Astrocyte of the cerebellum (primary cell): ENCODE results near the gene SLC2A11.
"Not testable (repeated sequence)": the region's sequence is repeated elsewhere in the genome, so short reads cannot be mapped to it uniquely, and the experiment has no call there.

Source experiments
- DNase-seq: peaks from one replicate; pipeline ENCODE4 v3.0.0-alpha.2; 2011; ENCODE audit warnings: low read depth
- H3K4me3 ChIP-seq: 2 replicates; pipeline ENCODE4 v1.5.1; 2011; ENCODE audit warnings: mild to moderate bottlenecking, low read depth, low read length, moderate library complexity
- in situ Hi-C: cut with HindIII; loops from 2 replicates; pipeline ENCODE4 v1.10.0; 2017; ENCODE audit warnings: low sequenced_read_pairs
- TF ChIP-seq, protein P1 (sequence below): IDR thresholded peaks from 2 replicates; pipeline ENCODE4 v1.5.1; 2012; ENCODE audit warnings: low read length, low read depth, moderate library complexity, mild to moderate bottlenecking; ENCODE audit errors: missing control alignments

SLC2A11 gene

DNA sequence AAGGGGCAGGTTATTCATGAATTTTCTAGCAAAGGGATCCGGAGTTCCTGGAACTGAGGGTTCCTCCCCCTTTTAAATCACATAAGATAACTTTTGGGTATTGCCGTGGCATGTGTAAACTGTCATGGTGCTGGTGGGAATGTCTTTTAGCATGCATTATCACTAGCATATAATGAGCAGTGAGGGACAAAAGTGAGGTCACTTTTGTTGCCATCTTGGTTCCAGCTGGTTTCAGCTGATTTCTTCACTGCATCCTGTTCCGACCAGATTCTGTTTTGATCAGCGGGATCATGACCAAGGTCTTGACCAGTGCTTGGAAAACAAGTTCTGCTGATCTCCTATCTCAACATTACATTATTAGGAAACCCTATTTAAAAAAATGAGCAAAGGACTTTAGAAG lies 43.9 kb downstream of the SLC2A11 start:
- no peak for DNase-seq
- in situ Hi-C loops: no loop called here
- TF ChIP-seq, protein P1, sequence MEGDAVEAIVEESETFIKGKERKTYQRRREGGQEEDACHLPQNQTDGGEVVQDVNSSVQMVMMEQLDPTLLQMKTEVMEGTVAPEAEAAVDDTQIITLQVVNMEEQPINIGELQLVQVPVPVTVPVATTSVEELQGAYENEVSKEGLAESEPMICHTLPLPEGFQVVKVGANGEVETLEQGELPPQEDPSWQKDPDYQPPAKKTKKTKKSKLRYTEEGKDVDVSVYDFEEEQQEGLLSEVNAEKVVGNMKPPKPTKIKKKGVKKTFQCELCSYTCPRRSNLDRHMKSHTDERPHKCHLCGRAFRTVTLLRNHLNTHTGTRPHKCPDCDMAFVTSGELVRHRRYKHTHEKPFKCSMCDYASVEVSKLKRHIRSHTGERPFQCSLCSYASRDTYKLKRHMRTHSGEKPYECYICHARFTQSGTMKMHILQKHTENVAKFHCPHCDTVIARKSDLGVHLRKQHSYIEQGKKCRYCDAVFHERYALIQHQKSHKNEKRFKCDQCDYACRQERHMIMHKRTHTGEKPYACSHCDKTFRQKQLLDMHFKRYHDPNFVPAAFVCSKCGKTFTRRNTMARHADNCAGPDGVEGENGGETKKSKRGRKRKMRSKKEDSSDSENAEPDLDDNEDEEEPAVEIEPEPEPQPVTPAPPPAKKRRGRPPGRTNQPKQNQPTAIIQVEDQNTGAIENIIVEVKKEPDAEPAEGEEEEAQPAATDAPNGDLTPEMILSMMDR: no peak
- H3K4me3 ChIP-seq: no peak overlapping the region

DNA sequence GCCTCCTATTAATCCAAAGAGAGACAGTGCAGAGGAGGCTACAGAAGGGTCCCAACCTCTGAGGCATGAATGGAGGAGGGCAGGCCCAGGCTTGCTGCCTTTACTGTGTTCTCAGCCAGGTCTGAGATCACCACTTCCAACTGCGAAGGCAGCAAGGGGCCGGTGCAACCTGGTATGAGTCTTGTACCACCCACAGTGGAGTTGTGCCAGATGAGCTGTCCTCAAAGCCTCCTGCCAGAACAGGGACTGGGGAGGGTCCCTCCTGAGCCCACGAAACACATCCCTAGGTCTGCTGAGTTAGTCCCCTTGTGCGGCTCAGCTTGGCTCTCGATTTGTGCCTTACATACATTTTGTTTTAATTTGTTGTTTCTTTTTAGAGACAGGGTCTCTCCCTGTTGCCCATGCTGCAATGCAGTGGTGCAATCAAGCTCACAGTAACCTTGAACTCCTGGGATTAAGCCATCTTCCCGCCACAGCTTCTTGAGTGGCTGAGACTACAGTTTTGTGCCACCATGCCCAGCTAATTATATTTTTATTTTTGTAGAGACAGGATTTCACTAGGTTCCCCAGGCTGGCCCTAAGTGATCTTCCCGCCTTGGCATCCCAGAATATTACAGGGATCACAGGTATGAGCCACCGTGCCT lies 45.8 kb downstream of the SLC2A11 start:
- H3K4me3 ChIP-seq: no peak overlapping the region
- TF ChIP-seq, protein P1: no peak
- no peak for DNase-seq
- in situ Hi-C loops: no loop called here

DNA sequence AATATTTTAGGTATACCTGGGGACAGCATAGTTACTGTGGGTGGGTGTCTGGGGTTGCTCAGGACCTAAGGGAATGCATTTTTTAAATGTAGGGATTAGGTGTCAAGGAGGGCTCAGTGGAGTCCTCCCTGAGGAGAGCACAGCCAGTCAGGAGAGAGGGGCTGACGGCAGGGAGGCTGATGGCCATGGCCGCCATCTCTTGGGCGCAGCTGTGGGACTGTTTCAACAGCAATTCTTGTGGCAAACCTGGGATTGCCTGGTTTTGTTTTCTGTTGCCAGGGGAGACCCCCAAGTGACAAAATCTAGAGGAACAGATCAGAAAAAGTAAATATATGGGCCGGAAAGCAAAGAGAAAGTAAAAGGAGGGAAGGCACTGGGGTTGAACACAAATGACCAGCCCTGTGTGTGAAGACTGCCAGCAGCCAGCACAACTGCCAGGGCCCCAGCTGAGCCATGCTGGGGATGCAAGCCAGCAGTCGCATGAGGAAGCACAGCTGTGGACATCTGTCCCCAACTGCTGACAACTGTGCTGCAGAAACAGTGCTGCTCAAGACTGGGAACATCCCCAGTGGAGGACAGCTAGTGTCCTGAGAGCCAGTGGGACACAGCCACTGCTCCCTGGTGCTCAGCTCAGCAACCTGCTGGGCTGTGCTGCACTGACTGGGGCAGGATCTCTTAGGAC lies 47.0 kb downstream of the SLC2A11 start:
- no peak overlapping the region for H3K4me3 ChIP-seq
- no peak for DNase-seq
- in situ Hi-C loops: no loop called here
- TF ChIP-seq, protein P1: no peak

DNA sequence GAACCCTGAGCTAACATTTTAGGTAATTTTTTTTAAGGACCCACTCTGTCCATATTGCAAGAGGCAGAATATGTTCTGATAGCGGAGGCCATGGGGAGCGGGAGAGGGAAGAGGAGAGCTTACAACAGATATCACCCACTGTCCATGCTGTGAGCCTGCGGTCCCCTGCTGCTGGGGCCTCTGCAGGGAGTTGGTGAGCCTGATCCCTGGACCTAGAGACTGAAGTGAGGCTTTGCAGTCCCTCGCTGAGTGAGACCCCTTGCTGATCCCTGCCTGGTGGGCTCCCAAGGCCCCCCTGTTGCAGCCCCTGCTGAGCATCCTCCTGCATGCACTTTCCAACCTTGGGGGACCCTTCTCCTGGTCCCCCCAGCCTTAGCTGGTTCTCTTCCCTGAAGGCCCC lies 49.0 kb downstream of the SLC2A11 start:
- TF ChIP-seq, protein P1: no peak
- in situ Hi-C loops: no loop called here
- H3K4me3 ChIP-seq: no peak overlapping the region
- DNase-seq: no peak

DNA sequence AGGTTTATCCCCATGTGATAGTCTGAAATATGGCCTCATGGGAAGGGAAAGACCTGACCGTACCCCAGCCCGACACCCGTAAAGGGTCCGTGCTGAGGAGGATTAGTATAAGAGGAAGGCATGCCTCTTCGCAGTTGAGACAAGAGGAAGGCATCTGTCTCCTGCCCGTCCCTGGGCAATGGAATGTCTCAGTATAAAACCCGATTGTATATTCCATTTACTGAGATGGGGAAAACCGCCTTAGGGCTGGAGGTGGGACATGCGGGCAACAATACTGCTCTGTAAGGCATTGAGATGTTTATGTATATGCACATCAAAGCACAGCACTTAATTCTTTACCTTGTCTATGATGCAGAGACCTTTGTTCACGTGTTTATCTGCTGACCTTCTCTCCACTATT lies 49.7 kb downstream of the SLC2A11 start:
- in situ Hi-C loops: not testable (repeated sequence)

DNA sequence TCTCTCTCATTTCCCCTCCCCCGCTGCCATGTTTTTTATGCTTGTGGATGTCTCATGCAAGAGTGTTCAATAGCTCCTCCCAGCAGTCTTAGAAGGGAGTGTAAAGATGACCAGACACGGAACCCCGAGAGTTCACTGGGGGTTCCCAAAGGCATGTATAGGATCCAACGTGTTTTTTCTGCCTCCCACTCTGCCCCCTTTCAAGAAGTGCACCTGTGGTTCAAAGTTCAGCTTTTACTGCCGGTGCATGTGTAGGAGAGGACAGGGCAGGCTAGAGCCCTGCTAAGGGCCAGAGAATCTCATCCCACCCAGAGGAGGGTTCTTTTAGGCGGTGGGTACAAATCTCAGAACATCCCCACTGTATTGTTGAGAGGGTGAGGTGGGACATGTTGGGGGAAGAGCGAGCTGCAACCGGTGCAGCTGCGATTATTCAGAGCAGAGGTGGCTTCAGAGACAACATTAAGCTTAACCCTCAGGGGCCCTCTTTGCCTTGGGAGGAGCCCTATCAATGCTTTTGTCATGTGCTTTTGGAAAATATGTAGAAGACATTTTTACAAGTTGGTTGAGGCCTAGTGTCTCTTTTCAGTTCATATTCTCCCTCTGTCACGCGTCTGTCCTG lies 51.0 kb downstream of the SLC2A11 start:
- TF ChIP-seq, protein P1: no peak
- in situ Hi-C loops: no loop called here
- DNase-seq: no peak
- H3K4me3 ChIP-seq: no peak overlapping the region

More for the DNA sequence above, 49.7 kb downstream of the SLC2A11 start:
- DNase-seq, H3K4me3 ChIP-seq: not testable (repeated sequence)
